Measurements from ENCODE around the gene UNKL. TPM values are rescaled to one million over a fixed set of nuclear protein-coding genes. Genes with fewer than 3 reads are reported as not detected.

UNKL gene
- total and polyA plus RNA-seq, 9 donors: 6.6 to 12.9 (median 8.1) TPM

- Histone ChIP-seq H3K4me3 (ENCODE audit: low read length) (no peak overlapping the region), H3K9me3 (replicated peaks; ENCODE audit: control insufficient read depth, low read depth, low read length) (no peaks in the 10 kb centered on the region), H3K4me1 (ENCODE audit: control insufficient read depth, insufficient read depth, low read length) (peaks cover 10% of the 10 kb centered on the region), H3K27me3 (ENCODE audit: control insufficient read depth, insufficient read depth, low read length) (peaks cover 6% of the 10 kb centered on the region), H3K36me3 (ENCODE audit: control insufficient read depth, insufficient read depth, low read length) (peaks cover 26% of the 10 kb centered on the region), H3K27ac (ENCODE audit: low read length) (no peak overlapping the region)
- DNase-seq: no peak
- 83% methylated on average over 17 of the region's 25 CpGs for WGBS (ENCODE audit: insufficient coverage)
These were observed 36.3 kb downstream of the UNKL start for GRCh38 chr16:1378087-1378803.

GRCh38 chr16:1377406-1378010 lies 37.0 kb downstream of the UNKL start:
- Histone ChIP-seq H3K36me3 (ENCODE audit: control insufficient read depth, insufficient read depth, low read length) (peaks cover 25% of the 10 kb centered on the region), H3K9me3 (replicated peaks; ENCODE audit: control insufficient read depth, low read depth, low read length) (no peaks in the 10 kb centered on the region), H3K27me3 (ENCODE audit: control insufficient read depth, insufficient read depth, low read length) (peaks cover 6% of the 10 kb centered on the region), H3K4me1 (ENCODE audit: control insufficient read depth, insufficient read depth, low read length) (peaks cover 10% of the 10 kb centered on the region), H3K27ac (ENCODE audit: low read length) (no peak overlapping the region), H3K4me3 (ENCODE audit: low read length) (no peak overlapping the region)
- 84% methylated on average over 10 of the region's 10 CpGs for WGBS (ENCODE audit: insufficient coverage)
- DNase-seq: no peak

- peaks cover 6% of the 10 kb centered on the region for H3K27me3 ChIP-seq (ENCODE audit: control insufficient read depth, insufficient read depth, low read length)
- no peak for DNase-seq
- peaks cover 10% of the 10 kb centered on the region for H3K4me1 ChIP-seq (ENCODE audit: control insufficient read depth, insufficient read depth, low read length)
- no peaks in the 10 kb centered on the region for H3K9me3 ChIP-seq (replicated peaks; ENCODE audit: control insufficient read depth, low read depth, low read length)
- WGBS (ENCODE audit: insufficient coverage): 88% methylated on average over 18 of the region's 19 CpGs
- H3K36me3 ChIP-seq (ENCODE audit: control insufficient read depth, insufficient read depth, low read length): peaks cover 17% of the 10 kb centered on the region
- no peak overlapping the region for H3K27ac ChIP-seq (ENCODE audit: low read length)
- no peak overlapping the region for H3K4me3 ChIP-seq (ENCODE audit: low read length)
These were observed 38.6 kb downstream of the UNKL start for GRCh38 chr16:1375741-1376410.

GRCh38 chr16:1375298-1375640 lies 39.2 kb downstream of the UNKL start:
- Histone ChIP-seq H3K9me3 (replicated peaks; ENCODE audit: control insufficient read depth, low read depth, low read length) (no peaks in the 10 kb centered on the region), H3K36me3 (ENCODE audit: control insufficient read depth, insufficient read depth, low read length) (peaks cover 18% of the 10 kb centered on the region), H3K27ac (ENCODE audit: low read length) (no peak overlapping the region), H3K4me1 (ENCODE audit: control insufficient read depth, insufficient read depth, low read length) (peaks cover 10% of the 10 kb centered on the region), H3K27me3 (ENCODE audit: control insufficient read depth, insufficient read depth, low read length) (peaks cover 6% of the 10 kb centered on the region), H3K4me3 (ENCODE audit: low read length) (no peak overlapping the region)
- 87% methylated on average over 20 of the region's 24 CpGs for WGBS (ENCODE audit: insufficient coverage)
- DNase-seq: no peak

GRCh38 chr16:1374418-1375297 lies 39.8 kb downstream of the UNKL start:
- Histone ChIP-seq H3K27me3 (ENCODE audit: control insufficient read depth, insufficient read depth, low read length) (peaks cover 3% of the 10 kb centered on the region), H3K4me1 (ENCODE audit: control insufficient read depth, insufficient read depth, low read length) (peaks cover 6% of the 10 kb centered on the region), H3K4me3 (ENCODE audit: low read length) (no peak overlapping the region), H3K36me3 (ENCODE audit: control insufficient read depth, insufficient read depth, low read length) (peaks cover 22% of the 10 kb centered on the region), H3K9me3 (replicated peaks; ENCODE audit: control insufficient read depth, low read depth, low read length) (no peaks in the 10 kb centered on the region), H3K27ac (ENCODE audit: low read length) (no peak overlapping the region)
- 82% methylated on average over 40 of the region's 46 CpGs for WGBS (ENCODE audit: insufficient coverage)
- DNase-seq: no peak

- Histone ChIP-seq H3K4me3 (ENCODE audit: low read length) (no peak overlapping the region), H3K36me3 (ENCODE audit: control insufficient read depth, insufficient read depth, low read length) (peaks cover 22% of the 10 kb centered on the region), H3K27ac (ENCODE audit: low read length) (no peak overlapping the region), H3K27me3 (ENCODE audit: control insufficient read depth, insufficient read depth, low read length) (no peaks in the 10 kb centered on the region), H3K9me3 (replicated peaks; ENCODE audit: control insufficient read depth, low read depth, low read length) (no peaks in the 10 kb centered on the region), H3K4me1 (ENCODE audit: control insufficient read depth, insufficient read depth, low read length) (no peaks in the 10 kb centered on the region)
- WGBS (ENCODE audit: insufficient coverage): 85% methylated on average over 9 of the region's 21 CpGs
- no peak for DNase-seq
These were observed 42.1 kb downstream of the UNKL start for GRCh38 chr16:1372292-1372950.

- DNase-seq: no peak
- no peaks in the 10 kb centered on the region for H3K27me3 ChIP-seq (ENCODE audit: control insufficient read depth, insufficient read depth, low read length)
- no peaks in the 10 kb centered on the region for H3K4me1 ChIP-seq (ENCODE audit: control insufficient read depth, insufficient read depth, low read length)
- no peak overlapping the region for H3K4me3 ChIP-seq (ENCODE audit: low read length)
- WGBS (ENCODE audit: insufficient coverage): 89% methylated on average over 30 of the region's 33 CpGs
- H3K36me3 ChIP-seq (ENCODE audit: control insufficient read depth, insufficient read depth, low read length): peaks cover 31% of the 10 kb centered on the region
- no peak overlapping the region for H3K27ac ChIP-seq (ENCODE audit: low read length)
- no peaks in the 10 kb centered on the region for H3K9me3 ChIP-seq (replicated peaks; ENCODE audit: control insufficient read depth, low read depth, low read length)
These were observed 43.2 kb downstream of the UNKL start for GRCh38 chr16:1371054-1371978.

GRCh38 chr16:1367486-1368174 lies 46.9 kb downstream of the UNKL start:
- Histone ChIP-seq H3K36me3 (ENCODE audit: control insufficient read depth, insufficient read depth, low read length) (peaks cover 49% of the 10 kb centered on the region), H3K4me1 (ENCODE audit: control insufficient read depth, insufficient read depth, low read length) (no peaks in the 10 kb centered on the region), H3K27me3 (ENCODE audit: control insufficient read depth, insufficient read depth, low read length) (no peaks in the 10 kb centered on the region), H3K9me3 (replicated peaks; ENCODE audit: control insufficient read depth, low read depth, low read length) (no peaks in the 10 kb centered on the region), H3K27ac (ENCODE audit: low read length) (no peak overlapping the region), H3K4me3 (ENCODE audit: low read length) (no peak overlapping the region)
- 78% methylated on average over 17 of the region's 27 CpGs for WGBS (ENCODE audit: insufficient coverage)
- no peak for DNase-seq

Measured in muscle of leg (tissue), 11 donors.